HG02798 (cell line): Measurements from ENCODE around the gene CACNA2D1.

Source experiments
- ATAC-seq: cut with Tn5 transposase; IDR thresholded peaks from one replicate; pipeline ENCODE4 v1.9.1; 2021; ENCODE audit warnings: mild to moderate bottlenecking; ENCODE audit not compliant: unreplicated experiment, poor library complexity

Gene CACNA2D1

GRCh38 chr7:82358009-82358578, 85.5 kb downstream of the CACNA2D1 start:
- ATAC-seq: no peak

DNA sequence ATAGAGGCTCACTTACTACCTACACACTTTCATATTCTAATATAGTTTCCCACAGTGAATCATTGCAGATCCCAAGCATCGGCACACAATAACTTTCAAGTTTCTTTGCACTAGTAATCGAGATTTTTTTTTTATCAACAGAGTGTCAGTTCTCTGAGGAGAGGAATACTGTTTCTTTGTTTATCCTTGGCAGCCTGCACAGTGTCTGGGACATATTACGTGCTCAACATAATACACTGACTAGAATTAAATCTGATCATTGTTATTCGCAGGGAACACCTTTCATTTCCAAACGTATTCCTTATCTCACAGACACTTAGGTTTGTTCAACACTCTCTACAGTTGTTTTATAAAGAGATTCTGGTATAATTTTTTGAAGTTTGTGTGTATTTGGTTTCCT, 95.3 kb downstream of the CACNA2D1 start:
- ATAC-seq: no peak

DNA sequence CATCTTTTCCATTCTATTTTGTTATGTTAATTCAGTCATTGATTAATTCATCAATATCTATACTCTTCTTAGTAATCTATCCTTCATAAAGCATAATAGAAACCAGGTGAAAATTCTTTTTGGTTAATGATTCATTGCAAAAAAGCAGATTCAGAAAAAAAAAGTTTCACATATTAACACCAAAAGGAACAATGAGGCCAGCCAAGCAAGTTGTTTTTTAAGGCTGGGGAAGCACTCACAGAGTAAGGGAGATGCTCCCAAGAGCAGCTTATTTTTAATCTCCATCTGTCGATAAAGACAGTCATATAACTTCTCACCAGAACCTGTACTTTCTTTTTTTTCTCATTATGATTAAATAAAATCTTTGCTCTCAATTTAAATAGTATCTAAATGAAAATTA, 95.8 kb downstream of the CACNA2D1 start:
- ATAC-seq: no peak

DNA sequence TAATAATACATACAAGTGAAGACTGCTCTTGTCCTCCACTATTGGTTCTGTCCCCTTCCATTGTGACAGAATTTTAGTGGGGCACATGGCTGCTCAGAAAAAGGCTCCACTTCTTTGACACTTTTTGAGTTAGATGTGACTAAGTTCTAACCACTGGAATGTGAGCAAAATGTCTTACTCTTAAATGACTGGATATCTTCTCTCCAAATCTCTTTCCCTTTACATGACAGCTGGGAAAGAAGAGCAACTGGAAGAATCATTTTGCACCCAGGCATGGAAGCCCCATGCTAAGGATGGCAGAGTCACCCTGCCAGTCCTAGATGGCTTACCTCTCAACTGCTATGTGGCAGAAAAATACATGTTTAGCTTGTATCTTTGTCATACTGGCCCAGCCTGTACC, 97.7 kb downstream of the CACNA2D1 start:
- no peak for ATAC-seq

GRCh38 chr7:82343716-82344115, 99.9 kb downstream of the CACNA2D1 start:
- no peak for ATAC-seq

DNA sequence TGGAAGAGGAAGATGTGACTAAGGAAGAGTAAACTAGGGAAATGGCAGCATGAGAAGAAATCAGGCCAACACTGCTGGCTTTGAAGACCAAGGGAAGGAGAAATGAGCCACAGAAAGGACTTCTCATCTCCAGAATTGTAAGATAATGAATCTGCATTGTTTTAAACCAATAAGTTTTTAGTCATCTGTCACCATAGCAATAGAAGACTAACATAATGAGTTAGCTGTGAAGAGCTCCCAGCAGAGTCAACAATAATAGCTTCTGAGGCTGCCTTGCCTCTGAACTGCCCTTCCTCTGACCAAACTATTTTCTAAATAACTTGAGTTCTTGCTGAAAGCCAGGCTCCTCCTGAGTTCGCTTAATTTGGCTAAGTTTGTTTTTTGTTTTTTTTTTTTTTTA, 103.6 kb downstream of the CACNA2D1 start:
- no peak for ATAC-seq

DNA sequence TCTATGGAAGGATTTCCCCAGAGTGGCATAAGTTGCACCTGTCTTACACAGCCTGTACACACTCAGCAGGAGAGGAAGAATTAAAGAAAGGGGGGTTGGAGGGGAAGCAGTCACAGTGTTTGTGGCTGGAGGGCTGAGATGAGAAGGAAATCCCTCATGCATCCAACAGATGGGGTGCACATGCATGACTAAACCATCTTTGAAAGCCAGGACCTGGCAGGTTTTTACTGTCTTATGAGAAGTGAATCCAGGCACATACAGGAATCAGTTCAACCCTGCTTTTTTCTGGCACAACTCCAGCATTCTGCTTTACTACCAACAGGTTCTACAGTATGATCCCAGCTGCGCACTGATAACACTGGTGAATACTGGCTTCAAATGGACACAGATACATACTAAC, 107.7 kb downstream of the CACNA2D1 start:
- ATAC-seq: no peak

GRCh38 chr7:82335001-82335400, 108.6 kb downstream of the CACNA2D1 start:
- ATAC-seq: no peak

DNA sequence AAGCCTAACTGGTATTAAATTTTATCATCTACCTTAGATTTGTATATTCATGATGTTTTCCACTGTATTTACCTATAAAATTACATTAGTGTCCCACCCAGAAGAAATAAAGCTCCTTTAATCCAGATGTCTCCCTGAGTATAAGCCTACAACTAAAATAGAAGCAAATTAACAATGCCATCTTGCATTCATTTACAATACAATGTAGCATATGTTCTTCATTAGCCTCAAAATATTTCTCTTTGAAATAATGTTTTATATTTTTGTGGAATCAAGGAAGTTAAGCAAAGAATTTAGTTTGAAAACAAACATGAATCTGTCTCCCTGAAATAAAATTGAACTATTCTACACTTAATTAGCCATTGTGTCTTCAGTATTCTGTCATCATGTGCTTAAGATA, 112.3 kb downstream of the CACNA2D1 start:
- no peak for ATAC-seq

DNA sequence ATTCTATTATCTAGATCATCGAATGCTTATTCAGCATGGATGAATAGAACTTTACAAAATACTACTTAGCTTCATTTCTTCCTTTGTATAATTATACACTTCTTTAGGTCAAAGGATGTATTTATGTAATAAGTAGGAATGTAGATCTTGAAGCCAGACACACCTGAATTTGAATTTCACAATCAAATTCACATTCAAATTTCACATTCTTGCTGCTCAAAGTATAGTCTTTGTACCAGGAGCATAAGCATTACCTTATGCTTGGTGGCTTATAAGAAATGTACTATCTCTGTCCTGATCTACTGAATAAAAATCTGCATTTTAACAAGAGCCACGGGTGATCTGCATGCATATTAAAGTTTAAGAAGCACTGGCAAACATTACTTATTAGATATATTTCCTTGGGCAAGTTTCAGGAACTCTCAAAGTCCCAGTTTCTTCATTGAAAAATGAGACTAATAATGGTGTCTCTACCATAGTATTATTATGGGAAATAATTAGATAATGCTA, 112.8 kb downstream of the CACNA2D1 start:
- no peak for ATAC-seq

DNA sequence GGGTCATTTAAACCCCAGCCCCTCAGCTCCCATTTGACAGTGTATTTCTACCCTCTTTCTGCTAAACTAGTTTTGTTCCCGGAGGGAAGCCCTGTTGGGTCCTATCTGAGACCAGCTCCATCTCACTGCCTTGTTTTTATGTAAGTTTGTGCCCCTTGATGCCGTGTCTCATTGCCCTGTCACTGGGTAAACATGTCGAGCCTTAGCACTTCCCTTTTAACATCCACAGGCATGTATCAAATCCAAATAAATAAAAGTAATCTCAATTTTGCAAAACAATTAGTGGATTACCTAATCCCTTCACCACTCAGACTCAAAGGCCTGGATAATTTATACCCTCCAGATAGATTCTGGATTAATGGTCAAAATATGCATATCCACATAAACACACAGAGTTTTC, 115.7 kb downstream of the CACNA2D1 start:
- ATAC-seq: no peak

- ATAC-seq: no peak
These were observed 118.2 kb downstream of the CACNA2D1 start for GRCh38 chr7:82325416-82325815.

GRCh38 chr7:82323806-82324205, 119.8 kb downstream of the CACNA2D1 start:
- no peak for ATAC-seq

DNA sequence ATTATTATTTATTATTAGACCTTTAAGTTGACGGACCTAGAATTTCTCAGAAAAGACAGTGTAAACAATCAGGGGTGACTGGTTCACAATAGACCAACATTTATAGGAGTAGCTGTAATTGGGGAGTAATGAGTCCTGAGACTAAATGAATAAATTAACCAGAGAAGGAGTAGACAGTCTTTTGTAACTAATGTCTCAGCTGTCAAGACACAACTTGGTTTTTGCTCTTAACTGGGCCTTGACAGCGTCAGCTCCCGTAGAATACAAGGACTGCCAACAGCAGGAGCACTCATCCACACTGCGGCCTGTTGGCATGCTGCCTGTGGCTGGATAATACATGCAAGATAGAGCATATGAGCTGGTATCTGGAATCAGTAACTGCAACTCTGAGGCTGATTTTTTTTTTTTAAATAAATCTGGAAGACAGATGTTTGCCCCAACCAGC, 123.9 kb downstream of the CACNA2D1 start:
- no peak for ATAC-seq

DNA sequence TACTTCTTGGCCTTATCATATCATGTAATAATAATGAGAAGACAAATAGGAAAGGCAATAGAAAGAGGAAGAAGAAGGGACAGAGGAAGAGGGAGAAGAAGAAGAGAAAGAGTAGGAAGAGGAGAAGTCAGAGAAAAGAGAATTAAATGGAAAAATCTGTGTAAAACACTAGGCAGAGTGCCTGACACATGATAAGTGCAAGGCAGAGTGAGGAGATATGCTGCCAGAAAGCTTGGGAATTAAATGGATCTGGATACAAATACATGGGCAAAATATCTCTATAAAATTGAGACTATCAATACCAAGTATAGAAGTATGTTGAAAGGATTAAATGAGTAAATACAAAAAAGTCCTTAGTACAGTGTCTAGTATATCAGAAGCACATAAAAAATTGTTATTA, 124.8 kb downstream of the CACNA2D1 start:
- ATAC-seq: no peak

- no peak for ATAC-seq
These were observed 125.8 kb downstream of the CACNA2D1 start for GRCh38 chr7:82317760-82318159.

DNA sequence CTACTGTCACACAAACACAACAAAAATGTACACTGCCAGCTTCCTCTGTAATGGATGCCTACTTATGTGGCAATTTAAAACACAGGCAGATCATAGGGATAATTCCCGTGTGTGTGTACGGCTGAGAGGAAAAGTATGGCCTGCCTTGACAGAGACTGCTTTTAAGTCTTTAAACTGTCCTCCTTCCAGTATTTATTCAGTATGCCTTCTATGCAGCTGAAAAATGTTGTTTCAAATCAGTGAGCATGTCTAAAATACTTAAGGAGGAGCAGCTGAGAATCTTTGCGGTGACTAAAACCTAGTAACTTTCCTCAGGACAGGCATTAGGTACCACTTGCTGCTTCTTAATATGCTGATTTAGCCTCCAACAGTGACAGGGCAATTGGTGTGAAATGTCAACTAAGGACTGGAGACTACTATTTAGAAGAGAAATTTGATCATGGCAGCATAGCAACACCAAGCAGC, 126.3 kb downstream of the CACNA2D1 start:
- ATAC-seq: no peak

GRCh38 chr7:82313269-82313668, 130.3 kb downstream of the CACNA2D1 start:
- ATAC-seq: no peak

DNA sequence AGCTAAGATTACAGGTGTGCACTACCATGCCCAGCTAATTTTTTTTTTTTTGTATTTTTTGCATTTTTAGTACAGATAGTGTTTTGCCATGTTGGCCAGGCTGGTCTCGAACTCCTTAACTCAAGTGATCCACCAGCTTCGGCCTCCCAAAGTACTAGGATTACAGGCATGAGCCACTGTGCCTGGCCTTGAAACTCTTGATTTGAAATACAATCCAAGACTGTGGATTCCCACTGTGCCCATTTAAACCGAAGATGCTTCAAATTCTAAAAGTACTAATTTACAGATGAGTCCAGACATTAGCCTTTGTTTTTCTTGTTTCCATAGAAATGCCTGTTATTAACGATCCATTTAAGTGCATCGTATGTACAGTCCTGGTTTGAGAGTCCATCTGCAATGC, 130.9 kb downstream of the CACNA2D1 start:
- ATAC-seq: no peak

DNA sequence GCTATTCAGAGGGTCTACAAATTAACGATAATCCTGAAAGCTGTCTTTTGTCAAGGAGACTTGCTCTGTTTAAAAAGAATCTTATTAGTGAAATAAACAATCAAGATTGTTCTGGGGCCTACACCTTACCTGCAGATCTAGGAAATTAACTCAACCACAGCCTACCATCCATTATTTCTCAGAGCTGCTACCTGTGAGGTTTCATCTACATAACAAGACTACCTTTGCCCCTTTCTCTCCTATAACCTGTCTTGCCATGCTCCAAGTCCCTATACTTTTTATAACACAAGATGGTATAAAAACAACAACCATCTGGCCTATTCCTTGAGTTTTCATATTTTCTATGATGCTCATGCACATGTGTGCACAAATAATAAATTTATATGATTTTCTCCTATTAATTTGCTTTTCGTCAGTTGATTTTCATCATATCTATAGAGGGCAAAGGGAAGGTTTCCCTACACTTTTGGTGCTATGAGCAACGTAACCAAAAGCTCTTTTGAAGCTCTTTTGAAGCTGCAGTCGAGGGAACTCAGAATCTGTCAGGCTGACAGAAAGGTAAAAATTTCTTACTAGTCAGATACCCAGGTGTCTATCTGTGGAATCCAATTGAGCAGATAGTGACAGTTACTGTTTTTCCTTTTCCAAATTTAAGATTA, 138.1 kb downstream of the CACNA2D1 start:
- no peak for ATAC-seq

- no peak for ATAC-seq
These were observed 148.7 kb downstream of the CACNA2D1 start for GRCh38 chr7:82294865-82295264.

DNA sequence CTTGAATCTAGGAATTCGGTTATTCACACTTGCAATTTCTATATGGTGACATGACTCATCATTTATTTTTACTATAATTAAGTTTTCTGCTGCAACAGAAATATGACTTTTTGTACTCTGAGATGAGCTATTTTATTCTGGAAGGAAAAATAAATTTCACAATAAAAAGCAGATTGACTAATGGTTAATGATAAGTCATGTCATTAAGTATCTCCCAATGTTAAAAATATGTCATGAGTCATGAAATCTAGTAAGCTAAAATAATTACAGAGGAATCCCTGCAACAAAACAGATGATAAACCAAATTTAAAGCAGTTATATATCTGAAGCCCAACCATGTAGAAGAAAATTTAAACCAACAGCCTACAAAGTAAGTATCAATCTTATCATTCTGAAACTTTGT, 149.2 kb downstream of the CACNA2D1 start:
- no peak for ATAC-seq
